GM12865 (cell line): ENCODE results near the gene MDFIC.

Source experiments
- DNase-seq: peaks from one replicate; pipeline ENCODE4 v3.0.0; 2010; ENCODE audit warnings: low read depth
- H3K4me3 ChIP-seq: 2 replicates; pipeline ENCODE4 v1.5.1; 2011; ENCODE audit warnings: mild to moderate bottlenecking, low read depth, low read length, control low read depth
- TF ChIP-seq, protein P1 (sequence below): IDR thresholded peaks from 2 replicates; pipeline ENCODE4 v1.5.1; 2011; ENCODE audit warnings: low read length, control low read depth, low read depth, inconsistent platforms; ENCODE audit not compliant: insufficient read depth; ENCODE audit errors: missing control alignments

MDFIC gene

DNA sequence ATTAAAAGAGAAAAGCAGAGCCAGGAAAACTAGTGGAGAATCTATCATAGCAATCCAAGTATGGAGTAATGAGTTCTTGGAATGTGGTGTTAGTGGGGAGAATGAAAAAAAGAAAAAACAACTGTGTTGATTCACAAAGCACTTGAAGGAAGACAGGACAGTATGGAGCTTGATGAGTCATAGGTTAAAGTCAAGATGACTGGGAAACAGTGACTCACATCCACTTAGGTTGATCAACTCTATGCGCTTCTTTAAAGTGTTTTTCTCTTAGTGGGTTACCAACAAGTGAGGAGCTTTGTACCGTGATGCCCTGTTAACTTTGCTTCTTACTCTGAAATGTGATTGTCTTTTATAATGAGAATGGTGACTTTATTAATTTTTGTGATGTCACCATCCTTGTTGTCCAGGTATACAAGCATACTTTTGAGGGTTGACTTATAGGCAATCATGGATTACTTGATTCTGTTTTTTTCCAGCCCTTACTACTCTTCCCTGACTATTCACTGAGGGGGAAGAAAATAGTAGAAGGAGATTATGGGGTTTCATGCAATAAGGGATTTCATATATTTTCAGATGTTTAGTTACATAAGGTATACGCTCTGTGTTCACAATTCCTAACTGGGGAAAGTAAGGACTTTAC is 32.1 kb upstream of the MDFIC start:
- TF ChIP-seq, protein P1, sequence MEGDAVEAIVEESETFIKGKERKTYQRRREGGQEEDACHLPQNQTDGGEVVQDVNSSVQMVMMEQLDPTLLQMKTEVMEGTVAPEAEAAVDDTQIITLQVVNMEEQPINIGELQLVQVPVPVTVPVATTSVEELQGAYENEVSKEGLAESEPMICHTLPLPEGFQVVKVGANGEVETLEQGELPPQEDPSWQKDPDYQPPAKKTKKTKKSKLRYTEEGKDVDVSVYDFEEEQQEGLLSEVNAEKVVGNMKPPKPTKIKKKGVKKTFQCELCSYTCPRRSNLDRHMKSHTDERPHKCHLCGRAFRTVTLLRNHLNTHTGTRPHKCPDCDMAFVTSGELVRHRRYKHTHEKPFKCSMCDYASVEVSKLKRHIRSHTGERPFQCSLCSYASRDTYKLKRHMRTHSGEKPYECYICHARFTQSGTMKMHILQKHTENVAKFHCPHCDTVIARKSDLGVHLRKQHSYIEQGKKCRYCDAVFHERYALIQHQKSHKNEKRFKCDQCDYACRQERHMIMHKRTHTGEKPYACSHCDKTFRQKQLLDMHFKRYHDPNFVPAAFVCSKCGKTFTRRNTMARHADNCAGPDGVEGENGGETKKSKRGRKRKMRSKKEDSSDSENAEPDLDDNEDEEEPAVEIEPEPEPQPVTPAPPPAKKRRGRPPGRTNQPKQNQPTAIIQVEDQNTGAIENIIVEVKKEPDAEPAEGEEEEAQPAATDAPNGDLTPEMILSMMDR = no peak
- no peak overlapping the region for H3K4me3 ChIP-seq
- DNase-seq = peak; percentile 13

DNA sequence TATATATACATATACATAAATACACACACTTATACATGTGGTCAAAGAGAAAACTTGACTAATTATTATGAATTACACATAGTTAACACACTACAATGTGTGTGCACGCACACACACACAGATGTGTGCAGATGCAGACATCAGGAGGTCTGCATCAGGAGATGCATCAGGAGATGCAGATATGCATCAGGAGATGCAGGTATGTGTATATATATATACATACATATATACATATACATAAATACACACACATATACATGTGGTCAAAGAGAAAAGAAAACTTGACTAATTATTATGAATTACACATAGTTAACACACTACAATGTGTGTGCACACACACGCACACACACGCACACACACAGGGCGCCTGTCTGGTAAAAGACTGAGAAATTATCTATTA is 31.3 kb upstream of the MDFIC start:
- DNase-seq = no peak
- H3K4me3 ChIP-seq = no peak overlapping the region
- TF ChIP-seq, protein P1 = no peak

DNA sequence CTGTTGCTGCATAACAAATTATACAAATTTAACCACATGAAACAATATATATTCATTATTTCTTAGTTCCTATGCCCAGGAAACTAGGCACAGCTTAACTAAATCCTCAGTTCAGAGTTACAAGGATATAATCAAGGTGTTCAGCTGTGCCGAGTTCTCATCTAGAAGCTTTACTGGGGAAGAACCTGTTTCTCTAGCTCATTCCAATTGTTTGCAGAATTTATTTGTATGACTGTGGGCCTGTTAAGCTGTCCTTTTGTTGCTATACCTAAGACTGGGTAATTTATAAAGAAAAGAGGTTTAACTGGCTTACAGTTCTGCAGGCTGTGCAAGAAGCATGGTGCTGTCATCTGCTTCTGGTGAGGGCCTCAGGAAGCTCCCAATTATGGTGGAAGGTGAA is 21.8 kb upstream of the MDFIC start:
- H3K4me3 ChIP-seq = no peak overlapping the region
- TF ChIP-seq, protein P1 = no peak
- DNase-seq = no peak

DNA sequence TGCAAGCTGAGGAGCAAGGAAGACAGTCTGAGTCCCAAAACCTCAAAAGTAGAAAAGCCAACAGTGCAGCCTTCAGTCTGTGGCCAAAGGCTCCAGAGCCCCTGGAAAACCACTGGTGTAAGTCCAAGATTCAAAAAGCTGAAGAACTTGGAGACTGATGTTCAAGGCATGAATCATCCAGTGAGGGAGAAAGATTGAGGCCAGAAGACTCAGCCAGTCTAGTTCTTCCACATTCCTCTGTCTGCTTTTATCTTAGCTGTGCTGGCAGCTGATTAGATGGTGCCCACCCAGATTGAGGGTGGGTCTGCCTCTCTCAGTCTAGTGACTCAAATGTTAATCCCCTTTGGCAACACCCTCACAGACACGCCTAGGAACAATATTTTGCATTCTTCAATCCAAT is 20.1 kb upstream of the MDFIC start:
- TF ChIP-seq, protein P1 = no peak
- DNase-seq = no peak
- H3K4me3 ChIP-seq = no peak overlapping the region

DNA sequence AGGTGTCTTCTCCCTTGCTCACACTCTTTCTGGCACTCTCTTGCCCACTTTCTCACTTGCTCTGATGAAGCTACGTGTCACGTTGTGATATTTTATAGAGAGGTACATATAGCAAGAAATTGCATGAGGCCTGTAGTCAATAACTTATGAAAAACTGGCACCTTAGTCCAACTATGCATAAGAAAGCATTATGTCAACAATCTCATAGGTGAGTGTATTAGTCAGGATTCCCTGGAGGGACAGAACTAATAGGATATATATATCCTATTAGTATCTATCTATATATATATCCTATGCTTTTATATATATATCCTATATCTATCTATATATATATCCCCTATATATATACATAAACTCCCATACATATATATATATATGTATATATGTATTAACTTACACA is 18.8 kb upstream of the MDFIC start:
- no peak for DNase-seq
- no peak overlapping the region for H3K4me3 ChIP-seq
- TF ChIP-seq, protein P1 = no peak

DNA sequence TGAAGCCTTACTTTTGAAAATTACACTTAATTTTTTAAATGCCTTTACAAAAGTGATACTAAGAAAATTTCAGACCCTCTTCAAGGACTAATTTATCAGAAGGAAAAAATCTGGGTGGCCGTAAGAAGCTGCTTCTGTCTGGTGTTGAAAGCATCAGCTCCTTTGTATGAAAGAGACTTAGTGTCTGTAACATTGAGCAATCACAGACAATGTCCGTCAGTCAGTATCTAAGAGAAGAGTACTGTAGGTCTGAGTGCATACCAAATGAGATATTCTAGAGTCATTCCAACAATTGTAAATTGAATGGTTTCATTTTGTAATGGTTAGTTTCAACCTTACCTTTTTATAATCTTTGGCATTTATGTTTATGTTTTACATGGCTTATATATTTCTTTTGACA is 11.1 kb upstream of the MDFIC start:
- TF ChIP-seq, protein P1 = no peak
- no peak overlapping the region for H3K4me3 ChIP-seq
- no peak for DNase-seq

DNA sequence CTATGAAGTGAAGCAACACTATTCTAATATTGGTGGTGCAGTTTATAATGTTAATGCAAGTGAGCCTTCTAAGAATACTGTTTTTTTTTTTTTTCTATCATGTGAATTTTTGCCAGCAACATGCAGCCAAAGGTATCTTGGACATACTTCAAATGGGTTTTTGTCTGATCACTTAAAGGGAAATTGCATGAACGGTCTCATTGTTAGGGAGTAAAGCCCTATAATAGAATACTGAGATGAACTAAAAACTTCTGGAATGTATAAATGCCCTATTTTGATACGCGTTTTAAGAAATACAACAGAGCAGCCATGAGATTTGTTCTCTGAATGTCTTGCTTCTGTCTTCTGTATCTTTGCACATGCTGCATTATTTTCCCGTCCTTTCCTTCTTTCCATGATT is 10.5 kb upstream of the MDFIC start:
- TF ChIP-seq, protein P1 = no peak
- no peak for DNase-seq
- H3K4me3 ChIP-seq = no peak overlapping the region
